Fibroblast of the conjunctiva (primary cell): Measurements from ENCODE around the gene BPI.
"Not testable (repeated sequence)": the region's sequence is repeated elsewhere in the genome, so short reads cannot be mapped to it uniquely, and the experiment has no call there.

Experiments used
- DNase-seq: peaks from one replicate; pipeline ENCODE4 v3.0.0-alpha.2; 2010; ENCODE audit warnings: low read depth

The BPI gene

DNA sequence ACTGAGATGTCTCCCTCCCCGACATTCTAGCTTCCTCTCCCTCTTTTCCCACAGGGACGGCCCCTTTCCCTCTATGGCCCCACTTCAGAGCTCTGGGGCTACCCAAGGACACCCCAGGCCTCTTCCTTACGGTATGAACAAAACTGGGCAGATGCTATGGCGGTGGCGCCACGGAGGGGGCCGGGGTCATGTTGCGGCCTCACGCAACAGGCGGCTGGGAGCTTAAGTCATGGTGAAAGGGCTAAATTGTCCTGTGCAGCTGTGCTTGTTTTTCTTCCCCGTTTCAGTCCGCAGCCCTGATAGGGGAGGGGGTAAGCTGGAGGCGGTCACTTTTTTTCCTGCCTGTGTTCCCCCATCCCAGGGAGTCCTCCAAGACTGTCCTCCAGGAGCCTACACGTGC is 25.8 kb upstream of the BPI start:
- DNase-seq = no peak

GRCh38 chr20:38278763-38279162 is 25.2 kb upstream of the BPI start:
- no peak for DNase-seq

DNA sequence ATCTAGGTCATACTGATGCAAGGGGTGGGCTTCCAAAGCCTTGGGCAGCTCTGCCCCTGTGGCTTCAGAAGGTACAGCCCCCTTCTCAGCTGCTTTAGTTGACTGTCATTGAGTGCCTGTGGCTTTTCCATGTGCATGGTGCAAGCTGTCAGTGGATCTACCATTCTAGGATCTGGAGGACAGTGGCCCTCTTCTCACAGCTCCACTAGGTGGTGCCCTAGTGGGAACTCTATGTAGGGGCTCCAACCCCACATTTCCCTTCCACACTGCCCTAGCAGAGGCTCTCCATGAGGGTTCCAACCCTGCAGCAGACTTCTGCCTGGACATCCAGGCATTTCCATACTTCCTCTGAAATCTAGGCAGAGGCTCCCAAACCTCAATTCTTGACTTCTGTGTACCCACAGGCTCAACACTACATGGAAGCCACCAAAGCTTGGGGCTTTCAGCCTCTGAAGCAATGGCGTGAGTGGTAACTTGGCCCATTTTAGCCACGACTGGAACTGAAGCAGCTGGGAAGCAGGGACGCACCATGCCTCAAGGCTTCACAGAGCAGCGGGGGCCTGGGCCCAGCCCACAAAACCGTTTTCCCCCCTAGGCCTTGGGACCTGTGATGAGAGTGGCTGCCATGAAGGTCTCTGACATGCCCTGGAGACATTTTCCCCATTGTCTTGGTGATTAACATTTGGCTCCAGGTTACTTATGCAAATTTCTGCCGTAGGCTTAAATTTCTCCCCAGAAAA is 22.6 kb upstream of the BPI start:
- not testable (repeated sequence) for DNase-seq

DNA sequence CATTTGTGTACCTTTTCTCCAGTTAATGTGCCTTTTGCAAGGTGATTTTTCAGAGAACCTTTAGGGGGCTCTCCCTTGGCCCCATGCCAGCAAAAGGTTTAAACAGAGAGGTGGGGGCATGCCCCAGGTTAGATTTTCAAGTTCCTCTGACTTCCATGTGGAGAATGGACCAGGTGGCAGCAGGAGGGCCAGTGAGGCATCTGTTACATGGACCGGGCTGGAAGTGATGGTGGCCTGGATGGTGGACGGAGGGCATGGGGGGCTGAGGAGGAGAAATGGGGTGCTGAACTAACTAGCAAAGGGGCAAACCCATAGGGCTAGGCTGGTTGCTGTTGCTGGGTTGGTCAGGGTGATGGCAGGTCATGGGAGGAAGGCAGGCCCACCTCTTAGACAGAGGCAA is 20.7 kb upstream of the BPI start:
- DNase-seq = no peak

- not testable (repeated sequence) for DNase-seq
Measured at GRCh38 chr20:38284066-38284650, 19.8 kb upstream of the BPI start.

DNA sequence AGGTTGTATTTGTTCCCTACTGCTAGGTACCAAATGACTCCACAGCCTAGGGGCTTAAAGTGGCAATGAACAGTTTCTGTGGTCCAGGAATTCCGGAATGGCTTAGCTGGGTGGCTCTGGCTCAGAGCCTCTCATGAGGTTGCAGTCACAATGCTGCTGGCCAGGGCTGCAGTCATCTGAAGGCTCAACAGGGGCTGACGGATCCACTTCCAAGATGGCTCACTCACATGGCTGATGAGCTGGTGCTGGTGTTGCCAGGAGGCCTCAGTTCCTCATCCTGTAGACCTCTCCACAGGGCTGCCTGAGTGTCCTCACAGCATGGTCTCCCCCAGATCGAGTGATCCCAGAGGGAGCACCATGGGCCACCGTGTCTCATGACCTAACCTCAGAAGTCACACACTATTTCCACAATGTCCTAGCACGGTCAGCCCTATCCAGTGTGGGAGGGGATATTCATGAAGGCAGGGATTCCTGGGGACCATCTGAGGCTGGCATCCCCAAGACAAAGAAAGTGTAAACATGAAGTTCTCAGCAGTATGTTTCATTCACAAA is 19.0 kb upstream of the BPI start:
- DNase-seq = no peak

DNA sequence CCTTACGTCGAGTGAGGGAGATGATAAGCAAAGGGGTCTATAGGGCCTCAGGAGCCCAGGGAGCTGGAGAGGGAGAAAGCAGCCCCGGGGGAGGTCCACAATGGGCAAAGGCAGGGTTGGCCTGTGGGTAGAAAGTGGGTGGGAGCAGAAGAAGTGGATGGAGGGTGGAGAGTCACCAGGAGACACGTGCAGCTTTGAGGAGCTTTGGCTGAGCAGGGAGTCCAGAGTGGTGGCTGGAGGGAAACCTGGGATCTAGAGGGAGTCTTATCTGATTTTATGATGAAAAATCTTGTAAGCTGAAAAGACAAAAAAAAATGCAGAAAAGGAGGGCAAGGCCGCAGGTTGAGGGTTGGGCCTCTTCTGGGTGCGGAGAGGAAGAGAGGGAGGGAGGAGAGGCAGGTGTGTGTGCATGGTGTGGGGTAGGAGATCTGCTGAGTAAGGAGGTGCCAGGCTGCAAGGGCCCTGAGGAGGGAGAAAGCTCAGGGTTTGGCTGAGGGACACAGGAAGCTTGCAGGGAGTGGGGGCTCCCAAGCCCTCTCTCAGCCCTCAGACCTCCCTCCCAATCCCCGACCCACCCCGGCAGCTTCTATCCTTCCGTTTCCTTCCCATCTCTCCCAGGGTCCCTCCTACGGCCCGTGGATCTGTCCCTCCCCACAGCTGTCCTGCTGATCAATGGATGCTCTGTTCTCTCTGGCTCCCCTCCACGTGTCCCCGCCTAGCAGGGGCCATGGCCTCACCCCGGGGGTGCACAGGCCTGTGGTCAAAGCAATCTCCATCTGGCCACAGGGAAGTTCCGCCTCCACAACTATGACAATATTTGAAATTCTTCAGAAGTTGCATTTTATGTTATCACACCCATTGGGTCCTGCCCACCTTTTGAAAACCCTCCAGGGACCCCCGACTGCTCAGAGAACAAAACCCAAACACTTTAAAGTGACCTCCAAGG is 17.1 kb upstream of the BPI start:
- DNase-seq = no peak

- DNase-seq = peak; percentile 29
Measured at GRCh38 chr20:38290829-38291814, 12.8 kb upstream of the BPI start.

GRCh38 chr20:38291966-38292365 is 12.0 kb upstream of the BPI start:
- no peak for DNase-seq

GRCh38 chr20:38293491-38294065 is 10.4 kb upstream of the BPI start:
- DNase-seq = no peak

DNA sequence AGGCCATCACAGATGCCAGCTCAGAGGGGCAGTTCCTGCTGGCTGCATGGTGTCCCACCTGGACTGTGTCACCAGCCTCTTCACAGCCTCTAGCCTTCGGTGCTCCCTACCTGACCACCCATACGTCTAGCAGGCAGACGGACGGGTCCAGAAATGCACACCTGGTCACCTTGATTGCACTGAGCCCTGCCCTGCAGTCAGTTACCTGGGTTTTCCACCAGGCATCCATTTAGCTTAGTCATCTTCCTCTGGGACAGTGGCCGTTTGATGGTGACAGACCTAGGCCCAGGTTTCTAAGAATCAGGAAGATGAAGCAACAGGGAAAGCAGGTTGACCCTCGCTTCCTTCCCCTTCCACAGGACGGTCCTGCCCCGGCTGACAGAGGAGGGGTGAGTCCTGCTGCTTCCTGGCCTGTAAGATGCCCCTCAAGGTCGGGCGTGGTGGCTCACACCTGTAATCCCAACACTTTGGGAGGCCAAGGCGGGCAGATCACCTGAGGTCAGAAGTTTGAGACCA is 9.8 kb upstream of the BPI start:
- no peak for DNase-seq

DNA sequence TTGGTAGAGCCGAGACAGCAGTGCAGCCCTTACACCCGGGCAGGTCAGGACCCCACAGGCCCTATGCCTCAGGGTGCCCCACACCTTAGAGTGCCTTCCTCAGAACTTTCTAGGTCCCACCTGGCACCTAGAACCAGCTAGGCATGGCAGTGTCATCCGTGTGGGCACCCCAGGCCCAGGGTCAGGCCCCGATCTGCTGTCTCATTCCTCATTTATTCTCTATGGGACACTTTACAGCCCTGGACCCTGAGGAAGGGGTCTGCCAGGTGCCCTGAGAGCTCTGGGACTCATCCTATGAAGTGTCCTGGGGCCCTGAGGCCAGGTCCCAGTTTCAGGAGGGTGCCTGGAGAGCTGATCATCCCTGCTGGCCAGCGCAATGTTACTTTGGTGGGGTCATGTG is 8.1 kb upstream of the BPI start:
- no peak for DNase-seq

DNA sequence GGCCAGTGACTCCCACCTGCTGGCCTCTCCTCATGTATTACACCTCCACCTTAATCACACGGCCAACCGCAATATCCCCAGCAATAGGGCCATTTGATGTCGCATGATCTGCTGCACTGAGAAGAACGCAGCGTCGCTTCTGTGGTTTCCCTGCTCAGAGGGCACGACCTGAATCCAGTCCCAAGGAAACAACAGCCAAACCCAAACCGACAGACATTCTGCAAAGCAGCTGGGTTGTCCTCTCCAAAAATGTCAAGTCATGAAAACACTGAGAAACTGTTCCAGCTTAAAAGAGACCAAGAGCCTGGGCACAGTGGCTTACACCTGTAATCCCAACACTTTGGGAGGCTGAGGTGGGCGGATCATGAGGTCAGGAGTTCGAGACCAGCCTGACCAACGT is 7.5 kb upstream of the BPI start:
- no peak for DNase-seq

- no peak for DNase-seq
Measured at GRCh38 chr20:38297916-38298674, 5.9 kb upstream of the BPI start.

GRCh38 chr20:38298768-38299288 is 5.1 kb upstream of the BPI start:
- peak; percentile 35 for DNase-seq

DNA sequence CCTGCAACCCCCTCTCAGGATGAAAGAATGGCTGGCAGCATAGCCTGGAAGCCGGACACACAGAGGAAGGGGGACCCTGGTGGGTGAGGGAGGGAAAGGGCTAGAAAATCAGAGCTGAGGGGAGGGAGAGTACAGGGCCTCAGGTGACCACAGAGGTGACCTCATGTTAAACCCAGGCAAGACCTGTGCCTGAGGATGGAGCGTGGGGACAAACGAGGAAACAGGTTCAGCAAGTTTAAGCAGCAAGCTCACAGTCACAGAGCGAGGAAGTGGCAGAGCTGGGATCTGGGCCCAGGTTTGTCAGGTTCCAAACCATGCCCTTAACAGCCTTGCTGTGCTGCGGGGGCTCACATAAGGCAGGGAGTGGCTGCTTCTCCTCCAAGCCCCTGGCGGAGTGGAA is 4.0 kb upstream of the BPI start:
- no peak for DNase-seq

- DNase-seq = no peak
Measured at GRCh38 chr20:38300438-38300837, 3.5 kb upstream of the BPI start.

DNA sequence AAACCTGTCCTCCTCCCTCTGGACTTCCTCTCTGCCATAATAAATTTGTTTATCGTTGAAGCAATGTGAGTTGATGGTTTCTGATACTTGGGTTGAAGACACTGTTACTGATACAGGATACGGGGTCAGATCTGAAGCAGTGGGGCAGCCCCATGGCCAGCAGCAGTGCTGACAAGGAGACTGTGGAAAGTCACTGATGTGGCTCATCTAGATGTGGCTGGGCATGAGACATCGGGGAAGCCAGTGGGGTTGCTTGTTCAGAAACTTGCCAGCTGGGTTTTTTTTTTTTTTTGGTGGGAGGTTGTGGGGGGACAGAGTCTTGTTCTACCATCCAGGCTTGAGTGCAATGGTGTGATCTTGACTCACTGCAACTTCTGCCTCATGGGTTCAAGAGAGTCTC is 2.6 kb upstream of the BPI start:
- DNase-seq = no peak

GRCh38 chr20:38302786-38303185 is 1.2 kb upstream of the BPI start:
- DNase-seq = no peak
